Ascending aorta (tissue), 2 donors: ENCODE measurements around the gene FSTL5. TPM values are rescaled to one million over a fixed set of nuclear protein-coding genes. Genes with fewer than 3 reads are reported as not detected.

Experiments
- DNase-seq, 2 donors: peaks; one replicate each; pipeline ENCODE4 v3.0.0-alpha.2; 2019; ENCODE audit warnings: low spot score in 2 of 2
- H3K27ac ChIP-seq, 2 donors: fragments of 200-600 bp; sonication (generic); one replicate each; pipeline ENCODE4 v1.5.1; 2016 to 2017; ENCODE audit warnings: mild to moderate bottlenecking in 1 of 2
- H3K27me3 ChIP-seq: fragments of 200-600 bp; sonication (generic); one replicate; pipeline ENCODE4 v1.5.1; 2017
- H3K36me3 ChIP-seq, 2 donors: fragments of 200-600 bp; sonication (generic); one replicate each; pipeline ENCODE4 v1.5.1; 2016
- H3K4me1 ChIP-seq, 2 donors: fragments of 200-600 bp; sonication (generic); one replicate each; pipeline ENCODE4 v1.5.1; 2016 to 2017; ENCODE audit warnings: mild to moderate bottlenecking in 1 of 2
- H3K4me3 ChIP-seq, 2 donors: fragments of 200-600 bp; sonication (generic); one replicate each; pipeline ENCODE4 v1.5.1; 2016 to 2017; ENCODE audit warnings: mild to moderate bottlenecking in 1 of 2
- H3K9me3 ChIP-seq, 2 donors: fragments of 200-600 bp; sonication (generic); one replicate each; pipeline ENCODE4 v1.5.1; 2016
- CTCF ChIP-seq, 3 experiments: fragments of 200-600 bp in 2 of 3; fragments of 450-650 bp in 1 of 3; sonication (generic) in 2 of 3; IDR thresholded peaks; one replicate each; pipeline ENCODE4 v1.5.1; 2016 to 2019; ENCODE audit warnings: antibody characterized with exemption in 3 of 3, mild to moderate bottlenecking in 1 of 3, moderate library complexity in 1 of 3
- intact Hi-C: fragments of 100-400 bp; cut with DNase I; formaldehyde crosslinking; loops from one replicate; pipeline ENCODE4 v1.15.1; 2023
- total RNA-seq: library from RNA; depleted of rRNA; stranded (reverse); fragments of >200 nt; gene quantifications from one replicate; pipeline ENCODE4 v1.1.0, GENCODE V29; 2016

Gene FSTL5
- total RNA-seq, 1 donor from 2014 or later, result not detected

- no peak overlapping the region for H3K4me3 ChIP-seq
- H3K27me3 ChIP-seq, result no peaks in the 10 kb centered on the region
- no peak for DNase-seq
- intact Hi-C loops, result no loop called here
- H3K9me3 ChIP-seq, result no peaks in the 10 kb centered on the region
- no peak for TF ChIP-seq CTCF (IDR thresholded peaks at IDR 0.05)
- no peak overlapping the region for H3K27ac ChIP-seq
- H3K36me3 ChIP-seq, result no peaks in the 10 kb centered on the region
- H3K4me1 ChIP-seq, result no peaks in the 10 kb centered on the region
These were observed 211.4 kb downstream of the FSTL5 start for GRCh38 chr4:161952382-161952781.

GRCh38 chr4:161949946-161950725, 213.7 kb downstream of the FSTL5 start:
- intact Hi-C loops, result no loop called here
- no peak for TF ChIP-seq CTCF (IDR thresholded peaks at IDR 0.05)
- H3K36me3 ChIP-seq, result no peaks in the 10 kb centered on the region
- H3K9me3 ChIP-seq, result no peaks in the 10 kb centered on the region
- H3K27ac ChIP-seq, result no peak overlapping the region
- no peak for DNase-seq
- H3K4me1 ChIP-seq, result no peaks in the 10 kb centered on the region
- H3K27me3 ChIP-seq, result no peaks in the 10 kb centered on the region
- no peak overlapping the region for H3K4me3 ChIP-seq

GRCh38 chr4:161948026-161948770, 215.6 kb downstream of the FSTL5 start:
- TF ChIP-seq CTCF (IDR thresholded peaks at IDR 0.05), result no peak
- H3K4me3 ChIP-seq, result no peak overlapping the region
- intact Hi-C loops, result no loop called here
- no peaks in the 10 kb centered on the region for H3K4me1 ChIP-seq
- no peaks in the 10 kb centered on the region for H3K27me3 ChIP-seq
- H3K36me3 ChIP-seq, result no peaks in the 10 kb centered on the region
- H3K9me3 ChIP-seq, result no peaks in the 10 kb centered on the region
- no peak for DNase-seq
- no peak overlapping the region for H3K27ac ChIP-seq

- H3K4me1 ChIP-seq, result no peaks in the 10 kb centered on the region
- H3K9me3 ChIP-seq, result no peaks in the 10 kb centered on the region
- TF ChIP-seq CTCF (IDR thresholded peaks at IDR 0.05), result no peak
- no peak overlapping the region for H3K4me3 ChIP-seq
- H3K27ac ChIP-seq, result no peak overlapping the region
- no peaks in the 10 kb centered on the region for H3K36me3 ChIP-seq
- intact Hi-C loops, result no loop called here
- no peak for DNase-seq
- H3K27me3 ChIP-seq, result no peaks in the 10 kb centered on the region
These were observed 226.2 kb downstream of the FSTL5 start for GRCh38 chr4:161937596-161937995.

- DNase-seq, result no peak
- intact Hi-C loops, result no loop called here
- TF ChIP-seq CTCF (IDR thresholded peaks at IDR 0.05), result no peak
- no peak overlapping the region for H3K4me3 ChIP-seq
- no peaks in the 10 kb centered on the region for H3K27me3 ChIP-seq
- no peaks in the 10 kb centered on the region for H3K36me3 ChIP-seq
- H3K4me1 ChIP-seq, result no peaks in the 10 kb centered on the region
- H3K27ac ChIP-seq, result no peak overlapping the region
- H3K9me3 ChIP-seq, result no peaks in the 10 kb centered on the region
These were observed 226.9 kb downstream of the FSTL5 start for GRCh38 chr4:161936625-161937550.
